Measurements from ENCODE around the gene C2orf69. TPM values are rescaled to one million over a fixed set of nuclear protein-coding genes. Genes with fewer than 3 reads are reported as not detected.
"Not testable (repeated sequence)": the region's sequence is repeated elsewhere in the genome, so short reads cannot be mapped to it uniquely, and the experiment has no call there.

The C2orf69 gene
- polyA plus RNA-seq, 2 donors, result 3.4 to 4.6 TPM

DNA sequence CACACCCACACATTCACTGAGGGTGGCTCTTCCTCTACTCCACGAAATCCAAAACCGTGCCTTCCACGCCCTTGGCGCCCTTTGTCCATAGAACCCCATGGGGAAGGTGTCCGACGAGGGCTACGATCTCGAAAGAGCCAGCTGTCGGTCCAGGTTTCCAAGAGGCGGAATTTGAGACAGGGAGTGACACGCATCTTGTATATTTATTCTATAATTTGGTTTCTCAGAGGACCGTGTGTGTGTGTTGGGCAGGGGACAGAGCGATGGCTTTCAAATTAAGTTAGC is 726 bp downstream of the C2orf69 start:
- H3K4me3 ChIP-seq (ENCODE audit: low read depth in 1 of 2, low read length in 2 of 2), result peak overlapping the region; percentile 79 to 90
- H3K36me3 ChIP-seq (ENCODE audit: control insufficient read depth in 2 of 2, insufficient read depth in 2 of 2, low read length in 1 of 2), result peaks cover 0 to under 1% of the 10 kb centered on the region in 2 donors
- H3K9me3 ChIP-seq (ENCODE audit: control insufficient read depth in 2 of 2, insufficient read depth in 1 of 2, low read depth in 1 of 2, low read length in 1 of 2), result no peaks in the 10 kb centered on the region
- H3K27me3 ChIP-seq (ENCODE audit: control insufficient read depth in 1 of 2, insufficient read depth in 2 of 2, low read length in 2 of 2), result no peaks in the 10 kb centered on the region
- H3K4me1 ChIP-seq (ENCODE audit: control insufficient read depth in 2 of 2, insufficient read depth in 2 of 2, low read length in 1 of 2), result no peaks in the 10 kb centered on the region
- WGBS, 2 donors, result 0 to 1% methylated on average over 13 of the region's 13 CpGs
- H3K27ac ChIP-seq (ENCODE audit: low read depth in 2 of 2, low read length in 1 of 2), result peak overlapping the region; percentile 99 to 100

DNA sequence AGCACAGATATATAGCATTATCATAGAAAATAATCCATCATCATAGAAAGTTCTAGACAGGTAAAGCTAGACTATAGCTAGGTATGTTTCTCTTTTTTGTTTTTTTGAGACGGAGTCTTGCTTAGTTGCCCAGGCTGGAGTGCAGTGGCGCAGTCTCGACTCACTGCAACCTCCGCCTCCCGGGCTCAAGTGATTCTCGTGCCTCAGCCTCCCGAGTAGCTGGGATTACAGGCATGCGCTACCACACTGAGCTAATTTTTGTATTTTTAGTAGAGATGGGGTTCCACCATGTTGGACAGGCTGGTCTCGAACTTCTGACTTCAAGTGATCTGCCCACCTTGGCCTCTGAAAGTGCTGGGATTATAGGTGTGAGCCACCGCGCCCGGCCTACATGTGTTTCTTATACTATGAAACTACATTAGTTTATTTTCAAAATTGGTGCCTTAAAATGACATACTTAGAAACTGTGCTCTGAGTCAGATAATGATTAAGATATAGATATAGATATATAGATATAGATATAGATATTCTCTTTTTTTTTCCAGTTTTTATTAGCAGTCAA is 1.5 kb downstream of the C2orf69 start:
- H3K36me3 ChIP-seq (ENCODE audit: control insufficient read depth in 2 of 2, insufficient read depth in 2 of 2, low read length in 1 of 2); H3K27me3 ChIP-seq (ENCODE audit: control insufficient read depth in 1 of 2, insufficient read depth in 2 of 2, low read length in 2 of 2); H3K9me3 ChIP-seq (ENCODE audit: control insufficient read depth in 2 of 2, insufficient read depth in 1 of 2, low read depth in 1 of 2, low read length in 1 of 2); H3K27ac ChIP-seq (ENCODE audit: low read depth in 2 of 2, low read length in 1 of 2); H3K4me1 ChIP-seq (ENCODE audit: control insufficient read depth in 2 of 2, insufficient read depth in 2 of 2, low read length in 1 of 2): not testable (repeated sequence)
- H3K4me3 ChIP-seq (ENCODE audit: low read depth in 1 of 2, low read length in 2 of 2), result peak overlapping the region in 1 of 2 donors; percentile 79
- 90 to 95% methylated on average over 12 of the region's 12 CpGs for WGBS, 2 donors

DNA sequence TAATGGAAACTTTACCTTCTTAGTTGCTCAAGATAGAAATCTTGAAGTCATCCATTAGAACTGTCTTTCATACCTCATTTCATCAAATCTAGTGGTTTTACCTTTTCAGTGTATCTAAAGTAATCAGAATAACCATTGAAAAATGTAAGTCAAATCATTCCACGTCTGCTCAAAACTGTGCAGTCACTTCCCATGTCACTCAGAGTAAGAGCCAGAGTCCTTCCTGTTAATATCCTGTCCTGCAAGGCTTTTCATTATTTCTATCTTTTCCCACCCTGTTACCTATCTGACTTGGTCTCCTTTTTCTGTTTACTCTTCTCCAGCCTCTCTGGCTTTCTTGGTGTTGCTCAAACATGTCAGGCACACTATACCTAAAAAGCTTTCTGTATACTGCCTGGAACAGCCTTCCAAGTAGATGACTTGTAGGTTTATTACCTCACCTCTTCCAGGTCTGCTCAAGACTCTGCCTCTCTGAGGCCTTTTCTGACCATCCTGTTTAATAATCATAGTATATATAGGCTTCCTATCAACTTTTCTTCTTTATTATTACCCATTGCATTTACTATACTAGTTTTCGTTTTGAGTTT is 3.4 kb downstream of the C2orf69 start:
- no peaks in the 10 kb centered on the region for H3K27me3 ChIP-seq (ENCODE audit: control insufficient read depth in 1 of 2, insufficient read depth in 2 of 2, low read length in 2 of 2)
- peaks cover 0 to 3% of the 10 kb centered on the region in 2 donors for H3K9me3 ChIP-seq (ENCODE audit: control insufficient read depth in 2 of 2, insufficient read depth in 1 of 2, low read depth in 1 of 2, low read length in 1 of 2)
- WGBS, 2 donors, result 60 to 61% methylated on average over 2 of the region's 2 CpGs
- no peak overlapping the region for H3K4me3 ChIP-seq (ENCODE audit: low read depth in 1 of 2, low read length in 2 of 2)
- H3K27ac ChIP-seq (ENCODE audit: low read depth in 2 of 2, low read length in 1 of 2), result no peak overlapping the region
- H3K36me3 ChIP-seq (ENCODE audit: control insufficient read depth in 2 of 2, insufficient read depth in 2 of 2, low read length in 1 of 2), result peaks cover 0 to 2% of the 10 kb centered on the region in 2 donors
- no peaks in the 10 kb centered on the region for H3K4me1 ChIP-seq (ENCODE audit: control insufficient read depth in 2 of 2, insufficient read depth in 2 of 2, low read length in 1 of 2)

DNA sequence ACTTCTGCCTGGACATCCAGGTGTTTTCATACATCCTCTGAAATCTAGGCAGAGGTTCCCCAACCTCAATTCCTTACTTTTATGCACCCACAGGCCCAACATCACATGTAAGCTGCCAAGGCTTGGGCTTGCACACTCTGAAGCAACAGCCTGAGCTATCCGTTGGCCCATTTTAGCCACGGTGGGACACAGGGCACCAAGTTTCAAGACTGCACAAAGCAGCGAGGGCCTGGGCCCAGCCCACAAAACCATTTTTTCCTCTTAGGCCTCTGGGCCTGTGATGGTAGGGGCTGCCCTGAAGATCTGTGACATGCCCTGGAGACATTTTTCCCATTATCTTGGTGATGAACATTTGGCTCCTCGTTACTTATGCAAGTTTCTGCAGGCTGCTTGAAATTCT is 5.9 kb downstream of the C2orf69 start:
- 85 to 96% methylated on average over 4 of the region's 4 CpGs for WGBS, 2 donors
- no peak overlapping the region for H3K27ac ChIP-seq (ENCODE audit: low read depth in 2 of 2, low read length in 1 of 2)
- no peaks in the 10 kb centered on the region for H3K4me1 ChIP-seq (ENCODE audit: control insufficient read depth in 2 of 2, insufficient read depth in 2 of 2, low read length in 1 of 2)
- H3K9me3 ChIP-seq (ENCODE audit: control insufficient read depth in 2 of 2, insufficient read depth in 1 of 2, low read depth in 1 of 2, low read length in 1 of 2), result peaks cover 0 to 3% of the 10 kb centered on the region in 2 donors
- peaks cover 2% of the 10 kb centered on the region in 2 donors for H3K36me3 ChIP-seq (ENCODE audit: control insufficient read depth in 2 of 2, insufficient read depth in 2 of 2, low read length in 1 of 2)
- no peak overlapping the region for H3K4me3 ChIP-seq (ENCODE audit: low read depth in 1 of 2, low read length in 2 of 2)
- no peaks in the 10 kb centered on the region for H3K27me3 ChIP-seq (ENCODE audit: control insufficient read depth in 1 of 2, insufficient read depth in 2 of 2, low read length in 2 of 2)

DNA sequence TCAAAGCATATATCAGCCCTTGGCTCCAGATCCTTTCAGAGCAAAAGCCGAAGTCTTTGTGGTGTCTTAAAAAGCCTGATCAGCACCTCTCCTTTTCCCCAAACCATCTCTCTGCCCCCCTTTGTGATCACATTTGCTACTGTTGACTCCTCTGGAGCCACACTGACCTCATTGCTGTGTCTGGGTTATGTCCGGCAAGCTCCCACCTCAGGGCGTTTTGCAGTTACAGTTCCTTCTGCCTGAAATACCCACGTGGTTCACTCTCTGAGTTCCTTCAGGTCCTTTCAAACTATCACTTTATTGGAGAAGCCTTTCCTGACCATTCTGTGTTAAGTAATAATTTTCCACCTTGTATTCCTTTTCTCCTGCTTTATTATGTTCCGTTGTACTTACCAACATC is 11.8 kb downstream of the C2orf69 start:
- WGBS, 2 donors, result 77 to 82% methylated on average over 5 of the region's 5 CpGs
- H3K4me3 ChIP-seq (ENCODE audit: low read depth in 1 of 2, low read length in 2 of 2), result no peak overlapping the region
- peaks cover 0 to 2% of the 10 kb centered on the region in 2 donors for H3K36me3 ChIP-seq (ENCODE audit: control insufficient read depth in 2 of 2, insufficient read depth in 2 of 2, low read length in 1 of 2)

DNA sequence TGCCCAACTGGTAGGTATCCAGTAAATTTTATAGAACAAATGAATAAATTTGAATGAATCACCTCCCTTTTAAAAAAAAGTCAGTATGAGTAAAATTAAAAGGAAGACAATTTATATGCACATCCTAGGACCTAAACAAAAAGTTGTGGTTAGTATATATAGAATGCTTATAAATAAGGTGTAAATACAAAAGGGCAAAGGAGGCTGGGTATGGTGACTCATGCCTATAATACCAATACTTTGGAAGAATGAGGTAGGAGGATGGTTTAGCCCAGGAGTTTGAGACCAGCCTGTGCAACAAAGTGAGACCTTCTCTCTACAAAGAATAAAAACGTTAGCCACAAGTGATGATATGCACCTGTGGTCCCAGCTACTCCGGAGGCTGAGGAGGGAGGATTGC is 12.8 kb downstream of the C2orf69 start:
- Histone ChIP-seq H3K4me1 (ENCODE audit: control insufficient read depth in 2 of 2, insufficient read depth in 2 of 2, low read length in 1 of 2) (no peaks in the 10 kb centered on the region), H3K4me3 (ENCODE audit: low read depth in 1 of 2, low read length in 2 of 2) (no peak overlapping the region), H3K27me3 (ENCODE audit: control insufficient read depth in 1 of 2, insufficient read depth in 2 of 2, low read length in 2 of 2) (no peaks in the 10 kb centered on the region), H3K36me3 (ENCODE audit: control insufficient read depth in 2 of 2, insufficient read depth in 2 of 2, low read length in 1 of 2) (peaks cover 0 to 2% of the 10 kb centered on the region in 2 donors), H3K27ac (ENCODE audit: low read depth in 2 of 2, low read length in 1 of 2) (no peak overlapping the region), H3K9me3 (ENCODE audit: control insufficient read depth in 2 of 2, insufficient read depth in 1 of 2, low read depth in 1 of 2, low read length in 1 of 2) (no peaks in the 10 kb centered on the region)
- 73 to 74% methylated on average over 2 of the region's 2 CpGs for WGBS, 2 donors

More for the DNA sequence above, 11.8 kb downstream of the C2orf69 start:
- no peak overlapping the region for H3K27ac ChIP-seq (ENCODE audit: low read depth in 2 of 2, low read length in 1 of 2)
- no peaks in the 10 kb centered on the region for H3K27me3 ChIP-seq (ENCODE audit: control insufficient read depth in 1 of 2, insufficient read depth in 2 of 2, low read length in 2 of 2)
- H3K4me1 ChIP-seq (ENCODE audit: control insufficient read depth in 2 of 2, insufficient read depth in 2 of 2, low read length in 1 of 2), result no peaks in the 10 kb centered on the region
- no peaks in the 10 kb centered on the region for H3K9me3 ChIP-seq (ENCODE audit: control insufficient read depth in 2 of 2, insufficient read depth in 1 of 2, low read depth in 1 of 2, low read length in 1 of 2)

DNA sequence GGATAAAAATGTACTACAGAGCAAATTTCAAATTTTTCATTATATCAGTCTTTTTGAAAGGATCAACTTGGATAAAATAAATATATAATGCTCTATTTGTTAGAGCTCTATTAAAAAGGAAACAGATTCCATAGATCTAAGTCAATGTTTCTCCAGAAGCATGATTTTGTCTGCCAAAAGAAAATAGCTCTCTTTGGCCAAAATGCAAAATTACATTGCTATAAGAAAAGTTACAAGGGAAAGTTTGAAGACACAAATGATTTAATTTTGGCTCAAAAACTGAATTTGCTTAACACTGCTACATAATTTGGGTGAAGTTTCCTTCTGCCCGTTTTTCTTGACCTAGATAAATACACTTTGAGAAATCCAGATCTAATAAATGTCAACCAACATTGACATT is 15.7 kb downstream of the C2orf69 start:
- 41 to 56% methylated on average over 1 of the region's 1 CpG for WGBS, 2 donors
- Histone ChIP-seq H3K27me3 (ENCODE audit: control insufficient read depth in 1 of 2, insufficient read depth in 2 of 2, low read length in 2 of 2) (no peaks in the 10 kb centered on the region), H3K27ac (ENCODE audit: low read depth in 2 of 2, low read length in 1 of 2) (no peak overlapping the region), H3K9me3 (ENCODE audit: control insufficient read depth in 2 of 2, insufficient read depth in 1 of 2, low read depth in 1 of 2, low read length in 1 of 2) (no peaks in the 10 kb centered on the region), H3K36me3 (ENCODE audit: control insufficient read depth in 2 of 2, insufficient read depth in 2 of 2, low read length in 1 of 2) (peaks cover 0 to 3% of the 10 kb centered on the region in 2 donors), H3K4me1 (ENCODE audit: control insufficient read depth in 2 of 2, insufficient read depth in 2 of 2, low read length in 1 of 2) (no peaks in the 10 kb centered on the region), H3K4me3 (ENCODE audit: low read depth in 1 of 2, low read length in 2 of 2) (no peak overlapping the region)

DNA sequence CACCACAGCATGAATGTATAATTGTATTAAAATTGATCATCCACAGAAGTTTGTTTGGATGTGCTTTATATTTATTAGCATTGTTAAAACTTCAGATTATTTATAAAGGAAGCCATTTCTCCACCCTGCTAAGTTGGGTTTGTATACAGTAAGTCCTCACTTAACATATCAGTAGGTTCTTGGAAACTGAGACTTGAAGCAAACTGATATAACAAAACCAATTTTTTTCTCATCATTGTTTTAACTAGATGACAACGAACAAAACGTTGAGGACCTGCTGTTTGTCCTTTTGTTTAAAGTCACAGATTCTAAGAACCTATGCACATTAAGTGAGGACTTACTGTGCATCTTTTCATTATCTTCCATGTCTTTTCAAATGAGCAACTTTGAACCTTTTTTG is 17.1 kb downstream of the C2orf69 start:
- Histone ChIP-seq H3K9me3 (ENCODE audit: control insufficient read depth in 2 of 2, insufficient read depth in 1 of 2, low read depth in 1 of 2, low read length in 1 of 2) (no peaks in the 10 kb centered on the region), H3K27me3 (ENCODE audit: control insufficient read depth in 1 of 2, insufficient read depth in 2 of 2, low read length in 2 of 2) (no peaks in the 10 kb centered on the region), H3K36me3 (ENCODE audit: control insufficient read depth in 2 of 2, insufficient read depth in 2 of 2, low read length in 1 of 2) (peaks cover 0 to 8% of the 10 kb centered on the region in 2 donors), H3K27ac (ENCODE audit: low read depth in 2 of 2, low read length in 1 of 2) (no peak overlapping the region), H3K4me1 (ENCODE audit: control insufficient read depth in 2 of 2, insufficient read depth in 2 of 2, low read length in 1 of 2) (no peaks in the 10 kb centered on the region), H3K4me3 (ENCODE audit: low read depth in 1 of 2, low read length in 2 of 2) (no peak overlapping the region)
- WGBS, 2 donors, result 36 to 53% methylated on average over 2 of the region's 2 CpGs

DNA sequence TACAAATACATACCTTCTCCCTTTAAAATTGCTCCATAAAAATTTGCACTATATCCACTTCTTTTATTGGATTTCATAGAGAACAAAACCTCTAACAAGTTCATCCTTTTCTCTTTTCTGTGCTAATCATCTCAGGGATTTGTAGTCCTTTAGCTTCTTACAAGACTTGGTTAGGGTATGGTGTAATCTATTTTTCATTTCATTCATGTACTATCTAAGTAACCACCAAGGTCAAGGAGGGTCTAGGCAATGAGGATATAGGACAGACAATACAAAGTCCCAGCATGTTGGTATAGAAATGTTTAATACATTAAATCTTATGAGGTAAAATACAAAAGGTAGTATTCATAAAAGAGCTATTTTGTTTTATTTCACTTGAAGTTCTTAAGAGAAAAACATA is 17.5 kb downstream of the C2orf69 start:
- Histone ChIP-seq H3K27ac (ENCODE audit: low read depth in 2 of 2, low read length in 1 of 2) (no peak overlapping the region), H3K4me3 (ENCODE audit: low read depth in 1 of 2, low read length in 2 of 2) (no peak overlapping the region), H3K4me1 (ENCODE audit: control insufficient read depth in 2 of 2, insufficient read depth in 2 of 2, low read length in 1 of 2) (no peaks in the 10 kb centered on the region), H3K9me3 (ENCODE audit: control insufficient read depth in 2 of 2, insufficient read depth in 1 of 2, low read depth in 1 of 2, low read length in 1 of 2) (no peaks in the 10 kb centered on the region), H3K27me3 (ENCODE audit: control insufficient read depth in 1 of 2, insufficient read depth in 2 of 2, low read length in 2 of 2) (no peaks in the 10 kb centered on the region), H3K36me3 (ENCODE audit: control insufficient read depth in 2 of 2, insufficient read depth in 2 of 2, low read length in 1 of 2) (peaks cover 0 to 8% of the 10 kb centered on the region in 2 donors)

DNA sequence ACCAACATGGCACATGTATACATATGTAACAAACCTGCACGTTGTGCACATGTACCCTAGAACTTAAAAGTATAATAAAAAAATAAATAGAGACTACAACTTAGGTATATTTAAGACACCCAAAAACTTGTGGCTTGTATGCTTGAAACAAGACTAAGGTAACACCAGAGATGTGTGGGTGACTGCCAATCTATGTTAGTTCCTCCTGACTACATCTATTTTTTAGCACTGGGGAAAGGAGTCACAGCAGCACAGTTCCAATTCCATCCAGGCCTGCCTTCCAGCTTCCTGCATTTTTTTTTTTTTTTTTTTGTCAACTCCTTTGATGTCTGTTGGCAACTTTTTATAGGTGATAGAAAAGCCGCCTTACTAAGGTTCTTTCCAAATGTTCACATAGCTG is 18.2 kb downstream of the C2orf69 start:
- WGBS, 2 donors, result 65 to 70% methylated on average over 2 of the region's 2 CpGs
- Histone ChIP-seq H3K36me3 (ENCODE audit: control insufficient read depth in 2 of 2, insufficient read depth in 2 of 2, low read length in 1 of 2) (peaks cover 0 to 8% of the 10 kb centered on the region in 2 donors), H3K4me1 (ENCODE audit: control insufficient read depth in 2 of 2, insufficient read depth in 2 of 2, low read length in 1 of 2) (no peaks in the 10 kb centered on the region), H3K4me3 (ENCODE audit: low read depth in 1 of 2, low read length in 2 of 2) (no peak overlapping the region), H3K27me3 (ENCODE audit: control insufficient read depth in 1 of 2, insufficient read depth in 2 of 2, low read length in 2 of 2) (no peaks in the 10 kb centered on the region), H3K9me3 (ENCODE audit: control insufficient read depth in 2 of 2, insufficient read depth in 1 of 2, low read depth in 1 of 2, low read length in 1 of 2) (no peaks in the 10 kb centered on the region), H3K27ac (ENCODE audit: low read depth in 2 of 2, low read length in 1 of 2) (no peak overlapping the region)
